Measurements from ENCODE around the gene ILDR2. TPM values are rescaled to one million over a fixed set of nuclear protein-coding genes. Genes with fewer than 3 reads are reported as not detected.

ILDR2 gene
- total and polyA plus RNA-seq, 2 experiments from 2014 or later = not detected

- WGBS, 2 experiments (ENCODE audit: low coverage in 1 of 2, low lambda C conversion rate in 2 of 2, missing lambda C conversion rate in 2 of 2) = 68 to 80% methylated on average over 5 of the region's 5 CpGs
- Histone ChIP-seq H3K27me3 (replicated peaks; ENCODE audit: insufficient read depth) (no peaks in the 10 kb centered on the region), H3K9me2 (ENCODE audit: insufficient read depth) (no peaks in the 10 kb centered on the region), H3K79me2 (ENCODE audit: insufficient read depth) (no peaks in the 10 kb centered on the region), H3K9ac (no peak overlapping the region), H3K4me2 (ENCODE audit: unreplicated experiment) (no peak overlapping the region), H3K4me3 (no peak overlapping the region), H3K27ac (no peak overlapping the region), H3K36me3 (ENCODE audit: low read depth) (peaks cover 39% of the 10 kb centered on the region), H4K20me1 (ENCODE audit: insufficient read depth) (no peaks in the 10 kb centered on the region), H3K9me3 (ENCODE audit: low read depth) (no peaks in the 10 kb centered on the region), H3K4me1 (ENCODE audit: insufficient read depth) (no peaks in the 10 kb centered on the region), H3F3A (ENCODE audit: insufficient read depth) (peaks cover 19% of the 10 kb centered on the region), H2AFZ (no peak overlapping the region)
- in situ Hi-C loops (cut with MboI) = no loop called here
- no peak for DNase-seq
- TF ChIP-seq EZH2 (IDR thresholded peaks at IDR 0.05; ENCODE audit: insufficient read depth, poor library complexity, severe bottlenecking) = no peak
- no peak for TF ChIP-seq EZH2phosphoT487 (IDR thresholded peaks at IDR 0.05; ENCODE audit: insufficient read depth, low read depth)
Measured at GRCh38 chr1:166859597-166859996, 115.7 kb downstream of the ILDR2 start.

- 93 to 94% methylated on average over 7 of the region's 7 CpGs for WGBS, 2 experiments (ENCODE audit: low coverage in 1 of 2, low lambda C conversion rate in 2 of 2, missing lambda C conversion rate in 2 of 2)
- Histone ChIP-seq H3K9me2 (ENCODE audit: insufficient read depth) (no peaks in the 10 kb centered on the region), H3K9me3 (ENCODE audit: low read depth) (no peaks in the 10 kb centered on the region), H3K4me3 (no peak overlapping the region), H4K20me1 (ENCODE audit: insufficient read depth) (no peaks in the 10 kb centered on the region), H3F3A (ENCODE audit: insufficient read depth) (peaks cover 25% of the 10 kb centered on the region), H3K4me2 (ENCODE audit: unreplicated experiment) (no peak overlapping the region), H3K4me1 (ENCODE audit: insufficient read depth) (no peaks in the 10 kb centered on the region), H3K27me3 (replicated peaks; ENCODE audit: insufficient read depth) (no peaks in the 10 kb centered on the region), H2AFZ (no peak overlapping the region), H3K36me3 (ENCODE audit: low read depth) (peaks cover 42% of the 10 kb centered on the region), H3K27ac (no peak overlapping the region), H3K79me2 (ENCODE audit: insufficient read depth) (0 out of 2 replicates have a peak, but pooled peaks cover 2% of the 10 kb centered on the region), H3K9ac (no peak overlapping the region)
- no peak for DNase-seq
- in situ Hi-C loops (cut with MboI) = no loop called here
- TF ChIP-seq EZH2 (IDR thresholded peaks at IDR 0.05; ENCODE audit: insufficient read depth, poor library complexity, severe bottlenecking) = no peak
- no peak for TF ChIP-seq EZH2phosphoT487 (IDR thresholded peaks at IDR 0.05; ENCODE audit: insufficient read depth, low read depth)
Measured at GRCh38 chr1:166858726-166859419, 116.5 kb downstream of the ILDR2 start.

Small RNA genes lying within 50 kb of the gene (small RNA-seq; reads per million reads assigned to genes)
- not detected for gene RNA5SP65 (ENCODE audit: low read depth, low replicate concordance)

Other genes starting within 250 kb of the ILDR2 start
- gene POGK, start 136.1 kb downstream of the ILDR2 start, total RNA-seq (2014; rRNA removed; shearing (Covaris generic)) = 25.5 and 26.9 TPM in 2 replicates
- gene POGK, start 136.1 kb downstream of the ILDR2 start, polyA plus RNA-seq (2016; fragmentation: Nextera tagmentation; extraction: Ambion mirVana) = 10.6 and 11.1 TPM in 2 replicates
- 6.2 and 7.0 TPM in 2 replicates for gene TADA1, start 99.3 kb downstream of the ILDR2 start, total RNA-seq (2014; rRNA removed; shearing (Covaris generic))
- 9.4 and 9.9 TPM in 2 replicates for gene TADA1, start 99.3 kb downstream of the ILDR2 start, polyA plus RNA-seq (2016; fragmentation: Nextera tagmentation; extraction: Ambion mirVana)
- gene MAEL, start 13.7 kb upstream of the ILDR2 start, total RNA-seq (2014; rRNA removed; shearing (Covaris generic)) = not detected in 2 replicates
- not detected in 2 replicates for gene MAEL, start 13.7 kb upstream of the ILDR2 start, polyA plus RNA-seq (2016; fragmentation: Nextera tagmentation; extraction: Ambion mirVana)
- not detected in 2 replicates for gene GPA33, start 114.8 kb upstream of the ILDR2 start, total RNA-seq (2014; rRNA removed; shearing (Covaris generic))
- gene GPA33, start 114.8 kb upstream of the ILDR2 start, polyA plus RNA-seq (2016; fragmentation: Nextera tagmentation; extraction: Ambion mirVana) = not detected in 2 replicates
- gene STYXL2, start 118.5 kb upstream of the ILDR2 start, total RNA-seq (2014; rRNA removed; shearing (Covaris generic)) = not detected in 2 replicates
- not detected in 2 replicates for gene STYXL2, start 118.5 kb upstream of the ILDR2 start, polyA plus RNA-seq (2016; fragmentation: Nextera tagmentation; extraction: Ambion mirVana)
- gene POU2F1, start 245.3 kb upstream of the ILDR2 start, total RNA-seq (2014; rRNA removed; shearing (Covaris generic)) = 2.3 and 3.4 TPM in 2 replicates
- 3.7 TPM in 2 replicates for gene POU2F1, start 245.3 kb upstream of the ILDR2 start, polyA plus RNA-seq (2016; fragmentation: Nextera tagmentation; extraction: Ambion mirVana)

Measured in GM23248 (cell line).